H1 (cell line): Measurements from ENCODE around the gene SPATA21. TPM values are rescaled to one million over a fixed set of nuclear protein-coding genes. Genes with fewer than 3 reads are reported as not detected.

Experiments
- CTCF ChIA-PET: fragments of 300-600 bp; sonication (Branson Sonifier 250); formaldehyde crosslinking; loops from one replicate; lab custom pipeline; 2021; ENCODE audit not compliant: partially characterized antibody; lab: Charles Lee
- POLR2A ChIA-PET: fragments of 300-600 bp; sonication (Branson Sonifier 250); formaldehyde crosslinking; loops from one replicate; lab custom pipeline; 2021; ENCODE audit warnings: inconsistent platforms; ENCODE audit not compliant: partially characterized antibody; lab: Charles Lee
- DNase-seq, 2 experiments: peaks; one replicate each; pipeline versions ENCODE4 v3.0.0 to v3.0.0-alpha.2; 2010 to 2022; ENCODE audit warnings: low spot score in 2 of 2, low read depth in 1 of 2, mixed read lengths in 1 of 2
- FAIRE-seq: peaks from 2 replicates; lab custom pipeline; 2011; peaks lifted over from hg19 to GRCh38; lab: Jason Lieb, UNC
- H2AFZ ChIP-seq: 2 replicates; pipeline ENCODE4 v1.8.1; 2012; ENCODE audit warnings: low read length, inconsistent platforms
- H2AK5ac ChIP-seq: 2 replicates; pipeline ENCODE4 v1.6.1; 2013; ENCODE audit warnings: low read depth, low read length
- H2BK120ac ChIP-seq: replicated peaks from 2 replicates; pipeline ENCODE3; 2013; ENCODE audit warnings: low read depth, low read length, inconsistent platforms
- H2BK12ac ChIP-seq: 2 replicates; pipeline ENCODE4 v1.6.1; 2013; ENCODE audit warnings: low read depth, low read length
- H2BK15ac ChIP-seq: 2 replicates; pipeline ENCODE4 v1.6.1; 2013; ENCODE audit warnings: low read length
- H2BK20ac ChIP-seq: 2 replicates; pipeline ENCODE4 v1.6.1; 2013; ENCODE audit warnings: low read length
- H2BK5ac ChIP-seq: 2 replicates; pipeline ENCODE4 v1.6.1; 2013; ENCODE audit warnings: low read depth, low read length
- H3K14ac ChIP-seq: 2 replicates; pipeline ENCODE4 v1.6.1; 2013; ENCODE audit warnings: inconsistent platforms; ENCODE audit not compliant: insufficient read length
- H3K18ac ChIP-seq: 2 replicates; pipeline ENCODE4 v1.6.1; 2013; ENCODE audit warnings: low read length; ENCODE audit errors: extremely low read depth
- H3K23ac ChIP-seq: 2 replicates; pipeline ENCODE4 v1.6.1; 2013; ENCODE audit warnings: inconsistent platforms; ENCODE audit not compliant: insufficient read length
- H3K23me2 ChIP-seq: 2 replicates; pipeline ENCODE4 v1.6.1; 2013; ENCODE audit warnings: low read depth, low read length
- H3K27ac ChIP-seq: 2 replicates; pipeline ENCODE4 v1.6.1; 2011; ENCODE audit warnings: low read depth, low read length, inconsistent platforms
- H3K27me3 ChIP-seq, 4 experiments: replicated peaks in 1 of 4; 1 replicate in 1 of 4; 2 replicates in 3 of 4; pipeline versions ENCODE4 v1.6.1 to v1.8.1; 2011 to 2013; ENCODE audit warnings: low read length in 3 of 4, mild to moderate bottlenecking in 3 of 4, inconsistent platforms in 2 of 4, mixed read lengths in 2 of 4, moderate library complexity in 1 of 4; ENCODE audit not compliant: control insufficient read depth in 3 of 4, insufficient read depth in 3 of 4; ENCODE audit errors: extremely low read depth in 1 of 4
- H3K36me3 ChIP-seq, 4 experiments: 2 replicates each; pipeline versions ENCODE4 v1.6.1 to v1.8.1; 2011 to 2013; ENCODE audit warnings: mild to moderate bottlenecking in 4 of 4, low read length in 3 of 4, moderate library complexity in 2 of 4, control low read depth in 1 of 4, inconsistent platforms in 1 of 4; ENCODE audit not compliant: insufficient read depth in 4 of 4, control insufficient read depth in 2 of 4
- H3K4ac ChIP-seq: replicated peaks from 2 replicates; pipeline ENCODE3; 2013; ENCODE audit warnings: low read length, low read depth, mixed read lengths, inconsistent platforms; ENCODE audit not compliant: insufficient read length
- H3K4me1 ChIP-seq, 4 experiments: replicated peaks in 1 of 4; 1 replicate in 1 of 4; 2 replicates in 3 of 4; pipeline versions ENCODE4 v1.6.1 to v1.8.1; 2011 to 2013; ENCODE audit warnings: low read length in 3 of 4, inconsistent platforms in 2 of 4, mixed read lengths in 1 of 4; ENCODE audit not compliant: insufficient read depth in 4 of 4, control insufficient read depth in 3 of 4
- H3K4me2 ChIP-seq, 2 experiments: 2 replicates each; pipeline versions ENCODE4 v1.6.1 to v1.8.1; 2011 to 2013; ENCODE audit warnings: low read depth in 2 of 2, low read length in 2 of 2, control low read depth in 1 of 2, inconsistent platforms in 1 of 2, mild to moderate bottlenecking in 1 of 2; ENCODE audit not compliant: insufficient read depth in 1 of 2
- H3K4me3 ChIP-seq, 4 experiments: fragments of 200-600, 300-600 bp in 1 of 4; sonication (generic), shearing (Covaris generic), sonication (Bioruptor Twin) in 1 of 4; 2 replicates each; pipeline versions ENCODE4 v1.5.1 to v1.8.1; 2011 to 2016; ENCODE audit warnings: low read length in 4 of 4, low read depth in 3 of 4, control low read depth in 2 of 4, inconsistent platforms in 2 of 4, mild to moderate bottlenecking in 2 of 4, mixed read lengths in 1 of 4, moderate library complexity in 1 of 4; ENCODE audit not compliant: insufficient read depth in 2 of 4; ENCODE audit errors: extremely low read depth in 1 of 4
- H3K56ac ChIP-seq: replicated peaks from 2 replicates; pipeline ENCODE3; 2013; ENCODE audit warnings: low read depth, mild to moderate bottlenecking, mixed read lengths, low read length, inconsistent platforms; ENCODE audit not compliant: insufficient read length
- H3K79me1 ChIP-seq: 2 replicates; pipeline ENCODE4 v1.6.1; 2013; ENCODE audit warnings: low read depth, low read length, control low read depth
- H3K79me2 ChIP-seq, 2 experiments: 2 replicates each; pipeline versions ENCODE4 v1.6.1 to v1.8.1; 2012 to 2013; ENCODE audit warnings: low read length in 2 of 2, mild to moderate bottlenecking in 2 of 2, inconsistent platforms in 1 of 2; ENCODE audit not compliant: insufficient read depth in 2 of 2, control insufficient read depth in 1 of 2
- H3K9ac ChIP-seq, 4 experiments: replicated peaks in 1 of 4; 1 replicate in 1 of 4; 2 replicates in 3 of 4; pipeline versions ENCODE4 v1.6.1 to v1.8.1; 2011 to 2013; ENCODE audit warnings: low read depth in 3 of 4, low read length in 3 of 4, control low read depth in 2 of 4, mild to moderate bottlenecking in 2 of 4, moderate library complexity in 2 of 4, inconsistent platforms in 1 of 4; ENCODE audit errors: extremely low read depth in 1 of 4
- H3K9me3 ChIP-seq, 2 experiments: 2 replicates each; pipeline versions ENCODE4 v1.6.1 to v1.8.1; 2012 to 2013; ENCODE audit warnings: mild to moderate bottlenecking in 2 of 2, moderate library complexity in 2 of 2, control low read depth in 1 of 2, inconsistent platforms in 1 of 2, low read depth in 1 of 2, low read length in 1 of 2, mixed read lengths in 1 of 2; ENCODE audit not compliant: insufficient read depth in 2 of 2
- H4K20me1 ChIP-seq, 2 experiments: replicated peaks in 1 of 2; 2 replicates each; pipeline versions ENCODE3 to v1.8.1; 2011 to 2013; ENCODE audit warnings: inconsistent platforms in 2 of 2, low read length in 2 of 2, mild to moderate bottlenecking in 1 of 2; ENCODE audit not compliant: insufficient read depth in 2 of 2, control insufficient read depth in 1 of 2
- H4K5ac ChIP-seq: 2 replicates; pipeline ENCODE4 v1.6.1; 2013; ENCODE audit warnings: low read length, low read depth, mixed read lengths, inconsistent platforms; ENCODE audit not compliant: insufficient read length
- H4K8ac ChIP-seq: 2 replicates; pipeline ENCODE4 v1.8.0; 2013; ENCODE audit warnings: mild to moderate bottlenecking, moderate library complexity, low read length, inconsistent platforms; ENCODE audit not compliant: insufficient read depth; ENCODE audit errors: extremely low read depth
- H4K91ac ChIP-seq: replicated peaks from 2 replicates; pipeline ENCODE3; 2013; ENCODE audit warnings: low read length, mixed read lengths, inconsistent platforms; ENCODE audit not compliant: insufficient read length
- EGR1 ChIP-seq: IDR thresholded peaks from 2 replicates; pipeline ENCODE4 v1.6.1; 2011; ENCODE audit warnings: low read depth, low read length, borderline replicate concordance
- HDAC2 ChIP-seq, 2 experiments: fragments of 300-600 bp in 1 of 2; sonication (generic) in 1 of 2; IDR thresholded peaks; 2 replicates each; pipeline ENCODE4 v1.6.1; 2011 to 2012; ENCODE audit warnings: low read depth in 2 of 2, low read length in 2 of 2, mild to moderate bottlenecking in 2 of 2, moderate library complexity in 2 of 2, borderline replicate concordance in 1 of 2, inconsistent platforms in 1 of 2
- JUN ChIP-seq: IDR thresholded peaks from 2 replicates; pipeline ENCODE4 v1.6.1; 2011; ENCODE audit warnings: low read depth, mild to moderate bottlenecking, improper control_type of control experiment, low read length
- KDM5A ChIP-seq: fragments of 200-600 bp; IDR thresholded peaks from 2 replicates; pipeline ENCODE4 v1.7.1; 2012; ENCODE audit warnings: mild to moderate bottlenecking, low read length, inconsistent platforms, mixed read lengths
- MAFK ChIP-seq: IDR thresholded peaks from 2 replicates; pipeline ENCODE4 v1.6.1; 2012; ENCODE audit warnings: low read depth, mild to moderate bottlenecking, improper control_type of control experiment, low read length
- MAX ChIP-seq: IDR thresholded peaks from 2 replicates; pipeline ENCODE4 v1.6.1; 2012; ENCODE audit warnings: inconsistent platforms
- RNF2 ChIP-seq: fragments of 200-900, 300-1000 bp; sonication (generic); IDR thresholded peaks from 2 replicates; pipeline ENCODE4 v1.7.1; 2016; ENCODE audit warnings: borderline replicate concordance, low read depth, mild to moderate bottlenecking, antibody characterized with exemption, low read length; ENCODE audit not compliant: poor library complexity, severe bottlenecking; ENCODE audit errors: missing control alignments
- SP2 ChIP-seq: IDR thresholded peaks from 2 replicates; pipeline ENCODE4 v1.6.1; 2012; ENCODE audit warnings: mild to moderate bottlenecking, low read length, inconsistent platforms
- SP4 ChIP-seq: IDR thresholded peaks from 2 replicates; pipeline ENCODE4 v1.6.1; 2012; ENCODE audit warnings: low read length, inconsistent platforms
- TAF1 ChIP-seq: IDR thresholded peaks from 2 replicates; pipeline ENCODE4 v1.6.1; 2011; ENCODE audit warnings: mild to moderate bottlenecking, low read depth, low read length
- TAF7 ChIP-seq: optimal IDR thresholded peaks from 2 replicates; pipeline ENCODE3; 2011; ENCODE audit warnings: low read depth, mild to moderate bottlenecking, inconsistent platforms, low read length, moderate library complexity, borderline replicate concordance
- TBP ChIP-seq: IDR thresholded peaks from 2 replicates; pipeline ENCODE4 v1.6.1; 2011; ENCODE audit warnings: low read depth, low read length, improper control_type of control experiment
- TCF12 ChIP-seq: IDR thresholded peaks from 2 replicates; pipeline ENCODE4 v1.6.1; 2011; ENCODE audit warnings: low read depth, mild to moderate bottlenecking, low read length
- WGBS, 2 experiments: shearing (Covaris generic) in 1 of 2; methylation state at CpG; one replicate each; pipeline versions ENCODE4 v1.1.6 to v1.1.7; 2013 to 2015; ENCODE audit warnings: low lambda C conversion rate in 2 of 2, mixed read lengths in 2 of 2, inconsistent platforms in 1 of 2, low coverage in 1 of 2, missing lambda C conversion rate in 1 of 2; ENCODE audit not compliant: insufficient replicate concordance in 2 of 2, insufficient coverage in 1 of 2, insufficient read length in 1 of 2; ENCODE audit errors: extremely low coverage in 1 of 2, missing lambda C conversion rate in 1 of 2; 5-methylcytosine and 5-hydroxymethylcytosine counted together
- polyA plus RNA-seq, 7 experiments: library from polyadenylated mRNA; depleted of rRNA in 3 of 7; stranded (reverse) in 5 of 7; unstranded in 2 of 7; fragments of >200 nt in 5 of 7; fragments of 200-250 nt in 2 of 7; gene quantifications; 1 replicate in 5 of 7; 2 replicates in 1 of 7; 4 replicates in 1 of 7; pipeline versions ENCODE4 v1.2.1 to v1.2.3, GENCODE V29; 2011 to 2013; ENCODE audit warnings: missing spikeins in 2 of 7, mixed read lengths in 2 of 7
- total RNA-seq: library from RNA; stranded (reverse); fragmentation: NEBNext Ultra II Directional; extraction: Animal tissue kit (Norgen Biotek cat#: 25700); gene quantifications from 2 replicates; pipeline ENCODE4 v1.2.1, GENCODE V29; 2021
- TF ChIP-seq, protein P1 (sequence below): IDR thresholded peaks from 2 replicates; pipeline ENCODE4 v1.6.1; 2011; ENCODE audit warnings: low read depth, mild to moderate bottlenecking, low read length; ENCODE audit not compliant: insufficient read depth

The SPATA21 gene
- total and polyA plus RNA-seq, 2 of the 8 experiments (the other 6 are each of a cell fraction or from before 2014, with no cell fraction given) = not detected

- H2BK15ac ChIP-seq = no peak overlapping the region
- no peak overlapping the region for H3K4me3 ChIP-seq
- H3K9me3 ChIP-seq = no peaks in the 10 kb centered on the region
- peaks cover 2 to 16% (median 10%) of the 10 kb centered on the region in 4 experiments for H3K4me1 ChIP-seq
- no peak overlapping the region for H3K18ac ChIP-seq
- H3K4me2 ChIP-seq = no peak overlapping the region; a peak in 1 of 4 replicates
- H3K79me2 ChIP-seq = peaks cover 3 to 23% of the 10 kb centered on the region in 2 experiments; a peak in 3 of 4 replicates
- H2BK5ac ChIP-seq = no peak overlapping the region
- no peak overlapping the region for H3K23ac ChIP-seq
- TF ChIP-seq TBP = no peak
- TF ChIP-seq, protein P1, sequence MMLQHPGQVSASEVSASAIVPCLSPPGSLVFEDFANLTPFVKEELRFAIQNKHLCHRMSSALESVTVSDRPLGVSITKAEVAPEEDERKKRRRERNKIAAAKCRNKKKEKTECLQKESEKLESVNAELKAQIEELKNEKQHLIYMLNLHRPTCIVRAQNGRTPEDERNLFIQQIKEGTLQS = no peak
- no peak for TF ChIP-seq EGR1
- no peak for TF ChIP-seq SP4
- no peak for TF ChIP-seq KDM5A
- TF ChIP-seq HDAC2 (IDR thresholded peaks at IDR 0.05; ENCODE audit: borderline replicate concordance in 1 of 2, low read depth in 2 of 2, low read length in 2 of 2) = no peak
- TF ChIP-seq MAFK = no peak
- no peak for TF ChIP-seq TCF12
- no peak for TF ChIP-seq TAF1
- no peak for TF ChIP-seq MAX
- TF ChIP-seq RNF2 = no peak
- TF ChIP-seq JUN = no peak
- no peak for TF ChIP-seq TAF7
- no peak for TF ChIP-seq SP2
- H3K14ac ChIP-seq = no peak overlapping the region
- H2AK5ac ChIP-seq = no peak overlapping the region
- H4K8ac ChIP-seq = no peak overlapping the region
- H3K9ac ChIP-seq = no peak overlapping the region
- 87 to 100% methylated on average over 3 of the region's 5 CpGs for WGBS, 2 experiments
- no peak overlapping the region for H3K56ac ChIP-seq
- H2BK120ac ChIP-seq = no peak overlapping the region
- H3K4ac ChIP-seq = no peak overlapping the region
- ChIA-PET POLR2A (no interaction called here), CTCF (no interaction called here)
- DNase-seq = no peak
- no peak overlapping the region for H4K91ac ChIP-seq
- H3K23me2 ChIP-seq = no peaks in the 10 kb centered on the region
- H2BK20ac ChIP-seq = no peak overlapping the region
- no peaks in the 10 kb centered on the region for H3K27me3 ChIP-seq
- H2AFZ ChIP-seq = no peak overlapping the region
- peaks cover 3 to 19% (median 11%) of the 10 kb centered on the region in 4 experiments; a peak in 7 of 8 replicates for H3K36me3 ChIP-seq
- H2BK12ac ChIP-seq = no peak overlapping the region
- no peak overlapping the region for H3K27ac ChIP-seq
- H3K79me1 ChIP-seq = peaks cover 15% of the 10 kb centered on the region; the same call in 1 of the 2 replicates
- H4K5ac ChIP-seq = no peak overlapping the region
- peaks cover 17 to 20% of the 10 kb centered on the region in 2 experiments for H4K20me1 ChIP-seq
- no peak for FAIRE-seq
Observed at GRCh38 chr1:16397120-16397519, 40.1 kb downstream of the SPATA21 start.
